ENCODE results near the gene ELANE. TPM values are rescaled to one million over a fixed set of nuclear protein-coding genes. Genes with fewer than 3 reads are reported as not detected.

The ELANE gene
- total RNA-seq, 1 donor from 2014 or later = not detected

DNA sequence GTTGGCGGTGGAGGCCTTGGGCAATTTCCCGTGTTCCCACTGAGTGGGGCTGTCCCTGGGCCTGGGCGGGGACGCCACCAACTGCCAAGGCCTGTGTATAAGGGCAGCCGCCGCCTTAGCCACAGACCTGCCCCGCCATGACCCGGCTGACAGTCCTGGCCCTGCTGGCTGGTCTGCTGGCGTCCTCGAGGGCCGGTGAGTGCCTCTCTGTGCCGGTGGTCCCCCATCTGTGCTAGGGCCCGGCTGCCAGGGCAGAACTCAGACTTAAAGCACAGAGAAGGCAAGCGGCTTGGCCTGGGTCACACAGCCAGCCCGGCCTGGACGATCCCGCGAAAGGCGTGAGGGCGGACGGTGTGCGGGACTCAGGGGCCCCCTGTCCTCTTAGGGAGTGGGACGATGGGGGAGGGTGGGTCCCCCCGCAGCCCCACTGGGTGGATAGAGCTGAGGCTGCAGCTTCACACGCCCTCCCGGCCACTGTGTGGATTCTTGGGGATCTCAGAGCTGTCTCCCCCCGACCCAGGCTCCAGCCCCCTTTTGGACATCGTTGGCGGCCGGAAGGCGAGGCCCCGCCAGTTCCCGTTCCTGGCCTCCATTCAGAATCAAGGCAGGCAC lies 24.3 kb upstream of the ELANE start, which contains the start of gene AZU1:
Gene AZU1 (plus strand): TSS at position 128 of the 612 bp plus-strand sequence. CDS start 10 bp downstream, at position 138.
- Mint-ChIP-seq H3K9me3 (no peaks in the 10 kb centered on the region), H3K4me3 (no peak within 1 kb of the TSS), H3K4me1 (ENCODE audit: unreplicated experiment) (no peaks in the 10 kb centered on the region), H3K27ac (no peak within 1 kb of the TSS), H3K27me3 (no peaks in the 10 kb centered on the region), H3K36me3 (no peaks in the 10 kb centered on the region)
- no peak for DNase-seq (ENCODE audit: extremely low spot score, unreplicated experiment)
- TF ChIP-seq, protein P1, sequence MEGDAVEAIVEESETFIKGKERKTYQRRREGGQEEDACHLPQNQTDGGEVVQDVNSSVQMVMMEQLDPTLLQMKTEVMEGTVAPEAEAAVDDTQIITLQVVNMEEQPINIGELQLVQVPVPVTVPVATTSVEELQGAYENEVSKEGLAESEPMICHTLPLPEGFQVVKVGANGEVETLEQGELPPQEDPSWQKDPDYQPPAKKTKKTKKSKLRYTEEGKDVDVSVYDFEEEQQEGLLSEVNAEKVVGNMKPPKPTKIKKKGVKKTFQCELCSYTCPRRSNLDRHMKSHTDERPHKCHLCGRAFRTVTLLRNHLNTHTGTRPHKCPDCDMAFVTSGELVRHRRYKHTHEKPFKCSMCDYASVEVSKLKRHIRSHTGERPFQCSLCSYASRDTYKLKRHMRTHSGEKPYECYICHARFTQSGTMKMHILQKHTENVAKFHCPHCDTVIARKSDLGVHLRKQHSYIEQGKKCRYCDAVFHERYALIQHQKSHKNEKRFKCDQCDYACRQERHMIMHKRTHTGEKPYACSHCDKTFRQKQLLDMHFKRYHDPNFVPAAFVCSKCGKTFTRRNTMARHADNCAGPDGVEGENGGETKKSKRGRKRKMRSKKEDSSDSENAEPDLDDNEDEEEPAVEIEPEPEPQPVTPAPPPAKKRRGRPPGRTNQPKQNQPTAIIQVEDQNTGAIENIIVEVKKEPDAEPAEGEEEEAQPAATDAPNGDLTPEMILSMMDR (conservative IDR thresholded peaks at IDR 0.05) = no peak

DNA sequence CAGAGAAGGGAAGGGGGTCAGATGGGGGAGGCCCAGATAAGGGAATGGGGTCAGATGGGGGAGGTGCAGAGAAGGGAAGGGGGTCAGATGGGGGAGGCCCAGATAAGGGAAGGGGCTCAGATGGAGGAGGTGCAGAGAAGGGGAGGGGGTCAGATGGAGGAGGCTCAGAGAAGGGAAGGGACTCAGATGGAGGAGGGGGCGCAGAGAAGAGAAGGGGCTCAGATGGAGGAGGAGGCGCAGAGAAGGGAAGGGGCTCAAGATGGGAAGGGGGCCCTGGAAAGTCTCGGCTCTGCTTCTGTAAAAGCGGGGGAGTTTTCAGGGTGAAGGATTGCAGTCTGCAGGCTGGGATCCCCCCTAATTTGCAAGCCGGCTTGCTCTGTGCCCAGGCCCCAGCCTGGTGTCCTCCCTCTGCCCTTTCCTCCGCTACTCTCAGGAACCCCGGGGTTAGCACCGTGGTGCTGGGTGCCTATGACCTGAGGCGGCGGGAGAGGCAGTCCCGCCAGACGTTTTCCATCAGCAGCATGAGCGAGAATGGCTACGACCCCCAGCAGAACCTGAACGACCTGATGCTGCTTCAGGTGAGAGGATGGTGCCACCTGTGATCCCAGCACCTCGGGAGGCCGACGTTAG lies 22.9 kb upstream of the ELANE start:
- no peak overlapping the region for H3K27ac Mint-ChIP-seq
- H3K36me3 Mint-ChIP-seq = no peaks in the 10 kb centered on the region
- H3K9me3 Mint-ChIP-seq = no peaks in the 10 kb centered on the region
- H3K27me3 Mint-ChIP-seq = no peaks in the 10 kb centered on the region
- DNase-seq (ENCODE audit: extremely low spot score, unreplicated experiment) = no peak
- no peaks in the 10 kb centered on the region for H3K4me1 Mint-ChIP-seq (ENCODE audit: unreplicated experiment)
- H3K4me3 Mint-ChIP-seq = no peak overlapping the region
- TF ChIP-seq, protein P1 (conservative IDR thresholded peaks at IDR 0.05) = no peak

GRCh38 chr19:831407-832369 lies 20.4 kb upstream of the ELANE start:
- DNase-seq (ENCODE audit: extremely low spot score, unreplicated experiment) = no peak
- no peaks in the 10 kb centered on the region for H3K9me3 Mint-ChIP-seq
- no peaks in the 10 kb centered on the region for H3K36me3 Mint-ChIP-seq
- no peak overlapping the region for H3K27ac Mint-ChIP-seq
- H3K4me3 Mint-ChIP-seq = no peak overlapping the region
- no peaks in the 10 kb centered on the region for H3K4me1 Mint-ChIP-seq (ENCODE audit: unreplicated experiment)
- TF ChIP-seq, protein P1 (conservative IDR thresholded peaks at IDR 0.05) = no peak
- peaks cover 3% of the 10 kb centered on the region for H3K27me3 Mint-ChIP-seq

DNA sequence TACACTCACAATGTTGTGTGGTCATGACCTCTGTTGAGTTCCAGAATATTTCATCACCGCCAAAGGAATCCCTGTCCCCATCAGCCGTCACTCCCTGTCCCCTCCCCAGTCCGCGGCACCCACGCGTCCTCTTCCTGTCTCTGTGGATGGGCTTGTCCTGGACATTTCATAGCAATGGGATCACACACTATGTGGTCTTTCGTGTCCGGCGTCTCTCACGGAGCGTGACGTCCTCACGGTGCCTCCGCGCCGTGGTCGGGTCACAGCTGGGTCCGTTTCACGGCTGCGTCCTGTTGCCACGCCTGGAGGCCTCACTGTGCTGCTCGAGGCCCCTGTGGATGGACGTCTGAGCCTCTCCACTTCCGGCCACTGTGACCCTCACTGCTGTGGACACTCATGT lies 17.9 kb upstream of the ELANE start:
- TF ChIP-seq, protein P1 (conservative IDR thresholded peaks at IDR 0.05) = no peak
- Mint-ChIP-seq H3K9me3 (no peaks in the 10 kb centered on the region), H3K27ac (peak overlapping the region; percentile 55), H3K4me3 (no peak overlapping the region), H3K27me3 (peaks cover 3% of the 10 kb centered on the region), H3K36me3 (no peaks in the 10 kb centered on the region), H3K4me1 (ENCODE audit: unreplicated experiment) (no peaks in the 10 kb centered on the region)
- DNase-seq (ENCODE audit: extremely low spot score, unreplicated experiment) = no peak

DNA sequence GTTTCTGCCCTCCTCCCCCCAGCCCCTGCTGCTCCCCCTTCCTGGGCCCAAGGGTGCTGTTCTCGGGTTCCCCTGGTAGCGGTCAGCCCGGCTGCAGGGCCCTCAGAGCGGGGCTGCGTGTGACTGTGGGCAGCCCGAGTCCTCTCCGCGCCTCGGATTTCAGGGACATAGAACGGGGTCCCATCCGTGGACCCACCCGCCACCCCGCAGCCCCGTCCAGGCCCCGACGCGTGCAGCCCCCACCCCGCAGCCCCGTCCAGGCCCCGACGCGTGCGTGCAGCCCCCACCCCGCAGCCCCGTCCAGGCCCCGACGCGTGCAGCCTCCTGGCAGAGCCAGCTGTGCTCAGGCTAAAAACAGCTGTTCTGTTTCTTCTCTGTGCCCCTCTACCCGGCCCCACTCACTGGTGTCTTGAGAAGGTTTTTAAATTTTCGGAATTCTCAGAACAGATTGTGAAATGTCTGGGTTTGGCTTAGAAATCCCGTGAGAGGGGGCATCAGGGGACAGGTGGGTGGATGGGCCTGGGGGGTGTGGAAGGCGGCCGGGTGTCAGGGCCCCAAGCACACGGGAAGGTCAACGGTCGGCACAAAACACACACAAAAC lies 16.8 kb upstream of the ELANE start:
- Mint-ChIP-seq H3K9me3 (no peaks in the 10 kb centered on the region), H3K27ac (no peak overlapping the region), H3K4me1 (ENCODE audit: unreplicated experiment) (no peaks in the 10 kb centered on the region), H3K4me3 (no peak overlapping the region), H3K27me3 (peaks cover 3% of the 10 kb centered on the region), H3K36me3 (no peaks in the 10 kb centered on the region)
- no peak for DNase-seq (ENCODE audit: extremely low spot score, unreplicated experiment)
- TF ChIP-seq, protein P1 (conservative IDR thresholded peaks at IDR 0.05) = no peak

All from type B pancreatic cell (in vitro differentiated cells).